OCI-LY3 (cell line): ENCODE data around the gene PAQR6.

Source experiments
- H2AFZ ChIP-seq: fragments of 200-600, 300-600 bp; shearing (Covaris generic); 2 replicates; pipeline ENCODE4 v1.6.0; 2014; ENCODE audit warnings: antibody characterized with exemption, low read depth, low read length
- H3K27ac ChIP-seq: fragments of 200-600, 300-600 bp; sonication (generic); 2 replicates; pipeline ENCODE4 v1.5.1; 2014; ENCODE audit warnings: mild to moderate bottlenecking, low read length, moderate library complexity, mixed read lengths
- H3K27me3 ChIP-seq: fragments of 200-600, 300-600 bp; sonication (generic); 2 replicates; pipeline ENCODE4 v1.6.1; 2014; ENCODE audit warnings: low read depth, low read length, mixed read lengths
- H3K36me3 ChIP-seq: fragments of 200-600, 300-600 bp; sonication (generic); replicated peaks from 2 replicates; pipeline ENCODE3; 2014; ENCODE audit warnings: low read depth, low read length, mixed read lengths
- H3K4me1 ChIP-seq: fragments of 300-600, 200-600 bp; sonication (generic); 2 replicates; pipeline ENCODE4 v1.6.1; 2014; ENCODE audit warnings: low read length, mixed read lengths
- H3K4me2 ChIP-seq: fragments of 200-600, 300-600 bp; sonication (generic); 2 replicates; pipeline ENCODE4 v1.6.1; 2014; ENCODE audit warnings: low read length, mixed read lengths
- H3K4me3 ChIP-seq: fragments of 300-600, 200-600 bp; sonication (generic); 2 replicates; pipeline ENCODE4 v1.5.1; 2014; ENCODE audit warnings: antibody characterized with exemption, mild to moderate bottlenecking, low read length, moderate library complexity
- H3K79me2 ChIP-seq: fragments of 300-600, 200-600 bp; shearing (Covaris generic); 2 replicates; pipeline ENCODE4 v1.6.1; 2014; ENCODE audit warnings: mild to moderate bottlenecking, low read length, mixed read lengths
- H3K9ac ChIP-seq: fragments of 300-600, 200-600 bp; shearing (Covaris generic); 2 replicates; pipeline ENCODE4 v1.6.0; 2014; ENCODE audit warnings: mild to moderate bottlenecking, low read length, moderate library complexity
- H3K9me3 ChIP-seq: fragments of 200-600, 300-600 bp; shearing (Covaris generic); 2 replicates; pipeline ENCODE4 v1.6.1; 2014; ENCODE audit warnings: low read length, mixed read lengths; ENCODE audit not compliant: insufficient read depth
- H4K20me1 ChIP-seq: fragments of 200-600, 300-600 bp; sonication (generic); 2 replicates; pipeline ENCODE4 v1.6.1; 2016; ENCODE audit warnings: low read length, mixed read lengths; ENCODE audit not compliant: insufficient read depth
- CTCF ChIP-seq: fragments of 200-600, 300-600 bp; sonication (generic); IDR thresholded peaks from 2 replicates; pipeline ENCODE4 v1.5.1; 2014; ENCODE audit warnings: antibody characterized with exemption, low read length, low read depth
- EZH2phosphoT487 ChIP-seq: fragments of 200-600 bp; shearing (Covaris generic); IDR thresholded peaks from 2 replicates; pipeline ENCODE4 v1.6.1; 2018; ENCODE audit warnings: antibody characterized with exemption, mixed run types, low read depth

Gene PAQR6

GRCh38 chr1:156291226-156292061 lies 43.6 kb upstream of the PAQR6 start:
- Histone ChIP-seq H3K4me1 (peaks cover 11% of the 10 kb centered on the region), H4K20me1 (no peaks in the 10 kb centered on the region), H3K9me3 (no peaks in the 10 kb centered on the region), H3K27me3 (no peaks in the 10 kb centered on the region), H3K9ac (no peak overlapping the region), H3K27ac (no peak overlapping the region), H3K79me2 (no peaks in the 10 kb centered on the region; the same call in 1 of the 2 replicates), H3K36me3 (peaks cover 13% of the 10 kb centered on the region), H3K4me2 (no peak overlapping the region), H3K4me3 (no peak overlapping the region), H2AFZ (no peak overlapping the region)
- no peak for TF ChIP-seq EZH2phosphoT487
- no peak for TF ChIP-seq CTCF

- Histone ChIP-seq H2AFZ (no peak overlapping the region), H3K36me3 (peaks cover 13% of the 10 kb centered on the region), H3K9me3 (no peaks in the 10 kb centered on the region), H3K27ac (no peak overlapping the region), H3K4me3 (no peak overlapping the region), H3K27me3 (no peaks in the 10 kb centered on the region), H3K4me2 (no peak overlapping the region), H3K9ac (no peak overlapping the region), H3K4me1 (peaks cover 4% of the 10 kb centered on the region), H4K20me1 (no peaks in the 10 kb centered on the region), H3K79me2 (no peaks in the 10 kb centered on the region; the same call in 1 of the 2 replicates)
- no peak for TF ChIP-seq EZH2phosphoT487
- TF ChIP-seq CTCF: no peak
These were observed 42.0 kb upstream of the PAQR6 start for GRCh38 chr1:156289857-156290256.

GRCh38 chr1:156286061-156286460 lies 38.2 kb upstream of the PAQR6 start:
- H3K36me3 ChIP-seq: peaks cover 5% of the 10 kb centered on the region
- no peak overlapping the region for H3K27ac ChIP-seq
- TF ChIP-seq EZH2phosphoT487: no peak
- no peak for TF ChIP-seq CTCF
- no peak overlapping the region for H3K4me3 ChIP-seq
- H3K4me1 ChIP-seq: peaks cover 12% of the 10 kb centered on the region
- H4K20me1 ChIP-seq: peaks cover 2% of the 10 kb centered on the region
- no peak overlapping the region for H3K9ac ChIP-seq
- no peak overlapping the region for H3K4me2 ChIP-seq
- peaks cover 29% of the 10 kb centered on the region for H3K79me2 ChIP-seq
- no peaks in the 10 kb centered on the region for H3K9me3 ChIP-seq
- no peak overlapping the region for H2AFZ ChIP-seq
- no peaks in the 10 kb centered on the region for H3K27me3 ChIP-seq

GRCh38 chr1:156285437-156285836 lies 37.6 kb upstream of the PAQR6 start:
- no peak overlapping the region for H3K4me2 ChIP-seq
- H3K9ac ChIP-seq: no peak overlapping the region
- no peak for TF ChIP-seq EZH2phosphoT487
- TF ChIP-seq CTCF: no peak
- peaks cover 5% of the 10 kb centered on the region for H4K20me1 ChIP-seq
- no peaks in the 10 kb centered on the region for H3K9me3 ChIP-seq
- no peak overlapping the region for H3K4me3 ChIP-seq
- H3K36me3 ChIP-seq: peaks cover 5% of the 10 kb centered on the region
- no peak overlapping the region for H2AFZ ChIP-seq
- peaks cover 35% of the 10 kb centered on the region for H3K79me2 ChIP-seq
- H3K4me1 ChIP-seq: peaks cover 18% of the 10 kb centered on the region
- H3K27ac ChIP-seq: no peak overlapping the region
- no peaks in the 10 kb centered on the region for H3K27me3 ChIP-seq
